ENCODE results near the gene WDR20.

DNA sequence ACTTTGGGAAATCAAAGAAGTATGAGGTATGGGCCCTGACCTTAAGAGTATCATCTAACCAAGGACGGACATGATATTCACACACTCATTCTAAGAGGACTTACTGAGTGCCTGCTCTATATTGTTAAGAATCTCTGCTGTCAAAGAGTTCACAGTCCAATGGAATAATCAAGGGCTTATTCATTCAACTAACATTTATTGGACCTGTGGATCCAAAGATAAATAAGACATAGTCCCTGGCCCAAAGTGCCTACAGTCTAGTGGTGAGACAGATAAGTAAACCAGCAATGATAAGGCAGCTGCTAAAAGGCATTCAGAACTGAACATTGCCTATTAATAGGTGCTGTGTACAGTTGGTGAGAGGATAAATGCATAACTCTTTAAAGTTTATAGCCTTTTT, 11.0 kb downstream of the WDR20 start:
- TF ChIP-seq CTCF (IDR thresholded peaks at IDR 0.05) (no peak), POLR2A (IDR thresholded peaks at IDR 0.05) (no peak), POLR2AphosphoS5 (IDR thresholded peaks at IDR 0.05) (no peak), EP300 (IDR thresholded peaks at IDR 0.05) (no peak)

Measured in sigmoid colon (tissue), 4 donors.